D721Med (cell line): ENCODE data around the gene PLCH2.

ENCODE experiments used
- DNase-seq: peaks from one replicate; pipeline ENCODE4 v3.0.0; 2011; ENCODE audit warnings: low spot score; ENCODE audit not compliant: insufficient read length
- FAIRE-seq: peaks from 2 replicates; lab custom pipeline; 2011; peaks lifted over from hg19 to GRCh38; lab: Jason Lieb, UNC
- TF ChIP-seq, protein P1 (sequence below): IDR thresholded peaks from 2 replicates; pipeline ENCODE4 v1.5.1; 2012; ENCODE audit warnings: mild to moderate bottlenecking, control low read depth; ENCODE audit not compliant: insufficient read depth; ENCODE audit errors: missing control alignments

PLCH2 gene

DNA sequence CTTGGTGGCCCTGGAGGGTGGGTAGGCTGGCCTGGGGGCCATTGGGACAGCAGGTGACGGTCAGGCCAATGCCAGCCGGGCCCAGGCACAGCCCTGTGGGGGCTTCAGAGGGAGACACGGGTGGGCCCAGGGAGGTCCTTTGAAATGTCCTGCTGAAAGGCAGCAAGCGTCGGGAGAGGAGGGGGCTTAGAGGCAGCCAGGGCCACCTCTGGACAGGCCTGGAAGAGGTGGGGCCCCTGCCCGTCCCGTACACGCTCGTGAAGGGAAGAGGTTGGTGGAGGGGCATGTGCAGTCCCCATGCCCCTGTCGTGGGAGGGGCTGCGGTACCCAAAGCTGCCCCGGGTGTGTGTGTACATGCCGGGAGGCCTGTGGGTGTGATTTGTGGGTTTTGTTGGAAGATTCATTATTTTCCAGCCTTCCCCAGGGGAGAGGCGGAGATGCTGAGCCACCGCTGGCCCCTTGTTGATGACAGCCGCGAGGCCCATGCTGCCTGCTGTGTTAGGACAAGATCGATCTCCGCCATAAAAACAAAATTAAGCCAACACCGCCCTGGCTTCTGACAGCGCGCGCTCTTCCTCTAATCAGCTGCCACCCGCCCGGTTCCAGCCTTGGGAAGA lies 3.4 kb upstream of the PLCH2 start:
- TF ChIP-seq, protein P1, sequence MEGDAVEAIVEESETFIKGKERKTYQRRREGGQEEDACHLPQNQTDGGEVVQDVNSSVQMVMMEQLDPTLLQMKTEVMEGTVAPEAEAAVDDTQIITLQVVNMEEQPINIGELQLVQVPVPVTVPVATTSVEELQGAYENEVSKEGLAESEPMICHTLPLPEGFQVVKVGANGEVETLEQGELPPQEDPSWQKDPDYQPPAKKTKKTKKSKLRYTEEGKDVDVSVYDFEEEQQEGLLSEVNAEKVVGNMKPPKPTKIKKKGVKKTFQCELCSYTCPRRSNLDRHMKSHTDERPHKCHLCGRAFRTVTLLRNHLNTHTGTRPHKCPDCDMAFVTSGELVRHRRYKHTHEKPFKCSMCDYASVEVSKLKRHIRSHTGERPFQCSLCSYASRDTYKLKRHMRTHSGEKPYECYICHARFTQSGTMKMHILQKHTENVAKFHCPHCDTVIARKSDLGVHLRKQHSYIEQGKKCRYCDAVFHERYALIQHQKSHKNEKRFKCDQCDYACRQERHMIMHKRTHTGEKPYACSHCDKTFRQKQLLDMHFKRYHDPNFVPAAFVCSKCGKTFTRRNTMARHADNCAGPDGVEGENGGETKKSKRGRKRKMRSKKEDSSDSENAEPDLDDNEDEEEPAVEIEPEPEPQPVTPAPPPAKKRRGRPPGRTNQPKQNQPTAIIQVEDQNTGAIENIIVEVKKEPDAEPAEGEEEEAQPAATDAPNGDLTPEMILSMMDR, result no peak
- no peak for FAIRE-seq

DNA sequence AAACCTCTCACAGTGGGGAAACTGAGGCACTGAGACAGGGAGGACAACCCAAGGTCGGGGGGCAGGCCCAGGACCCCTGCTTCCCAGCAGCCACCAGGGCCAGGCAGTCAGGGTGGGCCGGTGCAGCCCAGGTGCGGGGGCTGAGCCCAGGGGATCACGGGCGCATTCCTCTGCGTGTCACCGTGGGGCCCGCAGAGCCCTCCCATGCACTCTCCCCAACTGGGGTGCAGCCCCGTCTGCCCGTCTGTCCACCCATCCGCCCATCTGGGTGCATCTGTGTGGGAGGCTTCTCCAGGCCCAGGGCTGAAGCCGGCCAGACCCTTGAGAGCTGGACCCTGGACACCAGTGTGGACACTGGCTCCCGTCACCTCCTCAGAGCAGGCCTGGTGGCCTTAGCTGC lies 2.9 kb upstream of the PLCH2 start:
- no peak for DNase-seq
- TF ChIP-seq, protein P1, result no peak
- FAIRE-seq, result no peak

More for the DNA sequence above, 3.4 kb upstream of the PLCH2 start:
- DNase-seq, result no peak

DNA sequence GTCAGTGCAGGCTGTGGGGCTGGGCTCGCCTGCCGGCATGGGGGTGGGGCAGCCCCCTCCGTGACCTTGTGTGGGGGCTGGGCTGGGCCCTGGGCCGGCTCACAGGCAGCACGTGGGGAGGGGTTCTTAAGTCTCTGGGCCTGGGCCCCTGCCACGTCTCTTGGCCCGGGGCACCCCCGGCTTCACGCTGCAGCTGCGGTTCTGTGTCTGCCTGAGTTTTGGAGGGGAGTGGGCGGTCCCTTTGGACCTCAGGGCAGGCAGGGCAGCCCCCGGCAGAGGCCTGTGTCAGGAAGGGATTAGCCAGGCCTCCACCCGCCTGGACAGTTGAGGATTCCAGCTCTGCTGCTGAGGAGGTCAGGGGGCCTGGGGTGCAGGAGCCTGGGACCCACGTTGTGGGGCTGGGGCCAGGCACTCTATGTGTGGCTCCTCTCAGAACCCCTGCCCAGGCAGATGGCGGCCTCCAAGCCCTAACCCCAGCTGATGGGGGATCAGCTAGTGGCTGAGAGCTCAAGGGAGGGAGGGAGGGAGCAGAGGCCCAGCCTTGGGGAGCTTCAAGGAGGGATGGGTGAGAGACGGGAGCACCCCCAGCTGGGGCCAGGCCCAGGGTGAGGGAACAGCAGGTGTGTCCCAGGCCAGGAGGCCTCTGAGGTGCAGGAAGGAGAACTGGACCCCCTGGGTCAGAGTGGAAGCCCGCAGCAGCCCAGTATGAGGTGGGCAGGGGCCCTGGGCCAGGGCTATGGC lies 1.8 kb upstream of the PLCH2 start:
- TF ChIP-seq, protein P1, result no peak
- FAIRE-seq (no peak), DNase-seq (peak; percentile 59)

DNA sequence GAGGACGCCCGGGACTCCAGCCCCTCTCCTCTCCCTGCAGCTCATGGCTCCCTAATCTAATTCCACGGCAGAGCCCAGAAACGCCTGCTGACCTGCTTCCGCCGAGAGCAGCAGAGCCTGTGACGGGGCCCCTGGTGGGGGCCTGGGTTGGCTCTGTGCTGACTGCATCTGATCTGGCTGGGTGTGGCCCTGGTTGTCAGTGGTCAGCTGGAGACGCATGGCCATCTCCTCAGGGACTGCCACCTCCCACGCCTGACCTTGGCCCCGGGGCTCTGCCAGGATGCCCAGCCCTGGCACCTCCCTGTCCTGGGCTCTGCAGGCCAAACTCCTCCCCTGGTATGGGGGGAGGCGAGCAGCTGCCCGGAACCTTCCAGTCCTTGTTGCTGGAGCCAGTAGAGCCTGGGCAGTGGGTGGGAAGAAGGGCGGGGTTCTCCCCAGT lies 1.1 kb upstream of the PLCH2 start:
- TF ChIP-seq, protein P1, result no peak
- DNase-seq (no peak), FAIRE-seq (no peak)

DNA sequence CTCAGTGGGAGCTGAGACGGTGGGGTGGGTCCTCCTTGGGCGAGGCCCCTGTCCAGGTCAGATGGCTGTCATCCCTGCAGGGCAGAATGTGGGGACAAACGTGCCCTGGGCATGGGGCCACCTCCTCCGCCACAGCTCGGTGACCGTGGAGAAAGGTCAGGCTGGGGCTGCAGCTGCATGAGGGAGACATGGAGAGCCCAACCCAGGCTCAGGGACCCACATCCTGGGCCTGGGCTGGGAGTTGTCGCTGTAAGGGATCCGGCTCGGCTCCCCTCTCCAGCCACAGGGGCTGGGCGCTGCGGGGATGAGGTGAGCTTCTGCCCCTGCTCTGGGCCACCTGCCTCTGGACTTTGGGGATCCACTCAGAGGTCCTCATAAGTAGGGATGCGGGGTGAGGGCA lies 518 bp upstream of the PLCH2 start:
- TF ChIP-seq, protein P1, result no peak
- no peak for DNase-seq
- FAIRE-seq, result no peak

DNA sequence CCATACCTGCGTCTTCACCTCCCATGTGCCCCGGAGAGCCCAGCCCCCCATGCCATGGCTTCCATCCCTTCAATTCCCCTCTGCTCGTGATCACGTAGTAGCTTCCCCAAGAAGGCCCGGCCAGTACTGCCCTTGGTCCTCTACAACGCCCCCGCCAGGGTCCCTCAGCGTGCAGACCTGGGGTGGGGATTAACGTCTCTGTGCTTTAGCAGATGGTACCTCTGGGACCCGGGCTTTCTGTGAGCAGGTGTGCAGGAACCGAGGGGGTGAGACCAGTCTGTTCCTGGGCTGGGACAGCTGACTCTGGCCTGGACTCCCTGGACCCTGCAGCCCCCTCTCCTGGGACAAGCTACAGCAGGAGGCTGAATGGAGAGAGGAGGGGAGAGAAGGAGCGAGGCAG lies 1.2 kb downstream of the PLCH2 start:
- FAIRE-seq (no peak), DNase-seq (peak; percentile 60)
- TF ChIP-seq, protein P1, result no peak
